Measurements from ENCODE around the gene MMAB.

DNA sequence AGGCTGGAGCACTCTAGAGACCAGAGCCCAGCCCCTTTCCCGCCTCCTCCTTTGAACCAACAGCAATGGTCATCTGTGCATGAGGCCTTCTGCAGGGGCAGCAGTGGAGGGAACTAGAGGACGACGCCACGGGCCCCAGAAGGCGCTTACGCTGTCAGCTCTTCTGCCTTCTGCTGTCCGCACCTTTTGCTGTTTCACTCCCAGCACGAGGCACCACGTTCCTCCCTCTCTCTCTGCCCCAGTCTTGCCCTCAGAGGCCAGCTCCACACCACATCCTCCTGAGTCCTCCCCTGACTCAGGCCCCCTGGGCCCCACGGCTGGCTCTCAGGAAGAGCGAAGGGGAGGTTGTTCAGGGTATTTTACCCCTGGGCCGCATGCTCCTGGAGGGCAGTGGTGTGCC is 15.5 kb downstream of the MMAB start:
- TF ChIP-seq, protein P1, sequence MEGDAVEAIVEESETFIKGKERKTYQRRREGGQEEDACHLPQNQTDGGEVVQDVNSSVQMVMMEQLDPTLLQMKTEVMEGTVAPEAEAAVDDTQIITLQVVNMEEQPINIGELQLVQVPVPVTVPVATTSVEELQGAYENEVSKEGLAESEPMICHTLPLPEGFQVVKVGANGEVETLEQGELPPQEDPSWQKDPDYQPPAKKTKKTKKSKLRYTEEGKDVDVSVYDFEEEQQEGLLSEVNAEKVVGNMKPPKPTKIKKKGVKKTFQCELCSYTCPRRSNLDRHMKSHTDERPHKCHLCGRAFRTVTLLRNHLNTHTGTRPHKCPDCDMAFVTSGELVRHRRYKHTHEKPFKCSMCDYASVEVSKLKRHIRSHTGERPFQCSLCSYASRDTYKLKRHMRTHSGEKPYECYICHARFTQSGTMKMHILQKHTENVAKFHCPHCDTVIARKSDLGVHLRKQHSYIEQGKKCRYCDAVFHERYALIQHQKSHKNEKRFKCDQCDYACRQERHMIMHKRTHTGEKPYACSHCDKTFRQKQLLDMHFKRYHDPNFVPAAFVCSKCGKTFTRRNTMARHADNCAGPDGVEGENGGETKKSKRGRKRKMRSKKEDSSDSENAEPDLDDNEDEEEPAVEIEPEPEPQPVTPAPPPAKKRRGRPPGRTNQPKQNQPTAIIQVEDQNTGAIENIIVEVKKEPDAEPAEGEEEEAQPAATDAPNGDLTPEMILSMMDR (IDR thresholded peaks at IDR 0.05), result no peak
- no peak for TF ChIP-seq POLR2A (IDR thresholded peaks at IDR 0.05)
